OCI-LY7 (cell line): ENCODE results near the gene TAS1R1. TPM values are rescaled to one million over a fixed set of nuclear protein-coding genes. Genes with fewer than 3 reads are reported as not detected.
A peak's percentile ranks its signal among the peaks of the same experiment; 100 is the strongest.

Source experiments
- BruUV-seq: library from RNA; stranded (reverse); fragments of 400-500 nt; replicated peaks from 2 replicates; lab custom pipeline; 2021; lab: Mats Ljungman, UMichigan
- CTCF ChIA-PET: fragments of 300-600 bp; sonication (Branson Sonifier 250); formaldehyde crosslinking; loops from one replicate; lab custom pipeline; 2022; ENCODE audit warnings: antibody characterized with exemption; ENCODE audit not compliant: unreplicated experiment; lab: Charles Lee
- POLR2A ChIA-PET: fragments of 300-600 bp; sonication (Branson Sonifier 250); formaldehyde crosslinking; loops from one replicate; lab custom pipeline; 2022; ENCODE audit warnings: antibody characterized with exemption; lab: Charles Lee
- DNase-seq: peaks from one replicate; pipeline ENCODE4 v3.0.0-alpha.2; 2015; ENCODE audit warnings: low spot score
- H2AFZ ChIP-seq: fragments of 200-600 bp; sonication (generic), shearing (Covaris generic); 2 replicates; pipeline ENCODE4 v1.6.1; 2014; ENCODE audit warnings: mild to moderate bottlenecking, antibody characterized with exemption, low read length, moderate library complexity
- H3K27ac ChIP-seq: fragments of 200-600 bp; sonication (generic); 2 replicates; pipeline ENCODE4 v1.5.1; 2014; ENCODE audit warnings: mixed run types, low read depth, mild to moderate bottlenecking, moderate library complexity, low read length, inconsistent platforms; ENCODE audit not compliant: poor library complexity, severe bottlenecking
- H3K36me3 ChIP-seq: fragments of 200-600 bp; sonication (generic); 2 replicates; pipeline ENCODE4 v1.6.1; 2014; ENCODE audit warnings: mild to moderate bottlenecking, antibody characterized with exemption, low read length, moderate library complexity, mixed read lengths; ENCODE audit not compliant: insufficient read depth
- H3K4me1 ChIP-seq: fragments of 200-600 bp; sonication (generic); 2 replicates; pipeline ENCODE4 v1.5.1; 2014; ENCODE audit warnings: mild to moderate bottlenecking, low read length; ENCODE audit not compliant: insufficient read depth, poor library complexity, severe bottlenecking
- H3K4me2 ChIP-seq: fragments of 200-600 bp; sonication (generic); 2 replicates; pipeline ENCODE4 v1.6.1; 2014; ENCODE audit warnings: mild to moderate bottlenecking, low read length
- H3K4me3 ChIP-seq: fragments of 200-600 bp; sonication (generic); 2 replicates; pipeline ENCODE4 v1.5.1; 2014; ENCODE audit warnings: mild to moderate bottlenecking, low read depth, low read length; ENCODE audit not compliant: poor library complexity, severe bottlenecking
- H3K79me2 ChIP-seq: fragments of 200-600 bp; sonication (generic); 2 replicates; pipeline ENCODE4 v1.6.1; 2016; ENCODE audit warnings: low read depth, mild to moderate bottlenecking, low read length, moderate library complexity, mixed read lengths; ENCODE audit not compliant: insufficient read depth
- H3K9me2 ChIP-seq: fragments of 200-600 bp; sonication (generic); 2 replicates; pipeline ENCODE4 v1.6.1; 2016; ENCODE audit warnings: mild to moderate bottlenecking, low read length, mixed read lengths; ENCODE audit not compliant: insufficient read depth
- H3K9me3 ChIP-seq: fragments of 200-600 bp; sonication (generic); 2 replicates; pipeline ENCODE4 v1.6.1; 2014; ENCODE audit warnings: mild to moderate bottlenecking, mixed run types, low read length, mixed read lengths
- H4K20me1 ChIP-seq: fragments of 200-600 bp; sonication (generic); 2 replicates; pipeline ENCODE4 v1.6.1; 2014; ENCODE audit warnings: mild to moderate bottlenecking, antibody characterized with exemption, low read length, moderate library complexity, mixed read lengths; ENCODE audit not compliant: insufficient read depth
- CTCF ChIP-seq: fragments of 200-600 bp; sonication (generic); conservative IDR thresholded peaks from 2 replicates; pipeline ENCODE4 v1.5.1; 2014; ENCODE audit warnings: mild to moderate bottlenecking, antibody characterized with exemption, low read length, moderate library complexity, mixed read lengths
- EZH2phosphoT487 ChIP-seq: fragments of 200-600 bp; sonication (generic); IDR thresholded peaks from 2 replicates; pipeline ENCODE4 v1.6.1; 2018; ENCODE audit warnings: low read depth, borderline replicate concordance, mild to moderate bottlenecking, mixed run types, antibody characterized with exemption, low read length, moderate library complexity, mixed read lengths
- intact Hi-C: fragments of 100-400 bp; cut with micrococcal nuclease; formaldehyde crosslinking; loops from one replicate; pipeline ENCODE4 v1.10.0; 2022; ENCODE audit not compliant: unreplicated experiment
- total RNA-seq, 2 experiments: library from RNA; depleted of rRNA in 1 of 2; stranded (reverse); fragments of >200 nt in 1 of 2; shearing (Covaris generic) in 1 of 2; gene quantifications; 2 replicates each; pipeline ENCODE4 v1.2.3, GENCODE V29; 2014 to 2022

Gene TAS1R1
- total RNA-seq, 2 experiments from 2014 or later, result 0.11 TPM; not detected in 1

- POLR2A ChIA-PET, result interaction anchor here (0.8 kb wide), 1 partner anchor 34 kb away, joined by 3 read pairs; the partner anchor contains the start of gene ZBTB48
- Histone ChIP-seq H3K9me3 (no peaks in the 10 kb centered on the region), H3K9me2 (no peaks in the 10 kb centered on the region), H2AFZ (peak within 1 kb of the TSS; percentile 87), H3K36me3 (peaks cover 12% of the 10 kb centered on the region), H3K4me2 (peak within 1 kb of the TSS; percentile 87), H3K4me3 (peak within 1 kb of the TSS; percentile 94), H3K27ac (peak within 1 kb of the TSS; percentile 20), H3K4me1 (peaks cover 17% of the 10 kb centered on the region), H4K20me1 (peaks cover 6% of the 10 kb centered on the region; the same call in 1 of the 2 replicates), H3K79me2 (peaks cover 12% of the 10 kb centered on the region)
- intact Hi-C loops, result loop anchor here (1.0 kb wide), 1 partner anchor 59 kb away; the partner anchor contains the start of gene NOL9
- DNase-seq, result peak; percentile 99
- BruUV-seq, result no TSS peak
- CTCF ChIA-PET, result no interaction called here
- TF ChIP-seq CTCF, result no peak
- no peak for TF ChIP-seq EZH2phosphoT487
Measured at GRCh38 chr1:6613361-6614018, 58.4 kb downstream of the TAS1R1 start, which contains the start of gene PHF13. Gene PHF13 (plus strand): TSS chr1:6613731. CDS start chr1:6614067, 336 bp downstream.

- TF ChIP-seq EZH2phosphoT487 (no peak), CTCF (no peak)
- peak; percentile 41 for DNase-seq
- Histone ChIP-seq H2AFZ (peak overlapping the region; percentile 53; the same call in 1 of the 2 replicates), H3K9me2 (no peaks in the 10 kb centered on the region), H3K27ac (peak overlapping the region; percentile 20), H3K36me3 (peaks cover 19% of the 10 kb centered on the region), H3K4me2 (peak overlapping the region; percentile 81), H3K79me2 (peaks cover 12% of the 10 kb centered on the region), H3K4me1 (peaks cover 17% of the 10 kb centered on the region), H3K4me3 (peak overlapping the region; percentile 94), H4K20me1 (peaks cover 6% of the 10 kb centered on the region; the same call in 1 of the 2 replicates), H3K9me3 (no peaks in the 10 kb centered on the region)
- CTCF ChIA-PET, result no interaction called here
- BruUV-seq, result no TSS peak
- intact Hi-C loops, result no loop called here
- POLR2A ChIA-PET, result interaction anchor here (0.8 kb wide), 1 partner anchor 35 kb away, joined by 3 read pairs; the partner anchor contains the start of gene ZBTB48
Measured at GRCh38 chr1:6614019-6614928, 59.2 kb downstream of the TAS1R1 start.
